ENCODE data around the gene NPBWR2. TPM values are rescaled to one million over a fixed set of nuclear protein-coding genes. Genes with fewer than 3 reads are reported as not detected.

Gene NPBWR2
- total and polyA plus RNA-seq, 2 donors (not counting 1 experiment from before 2014, with no cell fraction given) = not detected

GRCh38 chr20:64116541-64117431, 9.4 kb upstream of the NPBWR2 start:
- Histone ChIP-seq H3K79me2 (ENCODE audit: control insufficient read depth, insufficient read depth, low read length) (no peaks in the 10 kb centered on the region), H3K4me2 (ENCODE audit: extremely low read depth, insufficient read depth, low read length) (no peak overlapping the region), H3K27ac (ENCODE audit: insufficient read depth, low read length) (no peak overlapping the region), H3K4me1 (ENCODE audit: control insufficient read depth, extremely low read depth, insufficient read depth, low read length) (no peaks in the 10 kb centered on the region), H3K9ac (ENCODE audit: insufficient read depth, low read length) (no peak overlapping the region), H2AFZ (ENCODE audit: low read length) (no peak overlapping the region), H3K4me3 (replicated peaks in 1 of 4; ENCODE audit: control extremely low read depth in 1 of 4, insufficient read depth in 1 of 4, low read depth in 3 of 4, low read length in 4 of 4) (no peak overlapping the region), H3K9me3 (ENCODE audit: control insufficient read depth, insufficient read depth, low read depth, low read length) (no peaks in the 10 kb centered on the region), H3K36me3 (ENCODE audit: control insufficient read depth, insufficient read depth, low read length) (no peaks in the 10 kb centered on the region), H4K20me1 (ENCODE audit: control insufficient read depth, extremely low read depth, insufficient read depth, low read length) (no peaks in the 10 kb centered on the region), H3K27me3 (ENCODE audit: control insufficient read depth, insufficient read depth, low read length) (peaks cover 2% of the 10 kb centered on the region)
- no peak for DNase-seq (ENCODE audit: low read depth in 2 of 2)
- TF ChIP-seq CTCF (conservative IDR thresholded peaks at IDR 0.05 in 1 of 2, IDR thresholded peaks at IDR 0.05 in 1 of 2; ENCODE audit: low read depth in 1 of 2, low read length in 2 of 2) (no peak), EZH2 (IDR thresholded peaks at IDR 0.05; ENCODE audit: low read length, missing control alignments) (no peak)

GRCh38 chr20:64116016-64116415, 8.7 kb upstream of the NPBWR2 start:
- DNase-seq (ENCODE audit: low read depth in 2 of 2) = no peak
- H3K4me1 ChIP-seq (ENCODE audit: control insufficient read depth, extremely low read depth, insufficient read depth, low read length) = no peaks in the 10 kb centered on the region
- TF ChIP-seq EZH2 (IDR thresholded peaks at IDR 0.05; ENCODE audit: low read length, missing control alignments) (no peak), CTCF (conservative IDR thresholded peaks at IDR 0.05 in 1 of 2, IDR thresholded peaks at IDR 0.05 in 1 of 2; ENCODE audit: low read depth in 1 of 2, low read length in 2 of 2) (no peak)
- no peaks in the 10 kb centered on the region for H3K9me3 ChIP-seq (ENCODE audit: control insufficient read depth, insufficient read depth, low read depth, low read length)
- no peak overlapping the region for H3K4me2 ChIP-seq (ENCODE audit: extremely low read depth, insufficient read depth, low read length)
- no peaks in the 10 kb centered on the region for H3K36me3 ChIP-seq (ENCODE audit: control insufficient read depth, insufficient read depth, low read length)
- no peaks in the 10 kb centered on the region for H4K20me1 ChIP-seq (ENCODE audit: control insufficient read depth, extremely low read depth, insufficient read depth, low read length)
- H2AFZ ChIP-seq (ENCODE audit: low read length) = no peak overlapping the region
- peaks cover 2% of the 10 kb centered on the region for H3K27me3 ChIP-seq (ENCODE audit: control insufficient read depth, insufficient read depth, low read length)
- H3K79me2 ChIP-seq (ENCODE audit: control insufficient read depth, insufficient read depth, low read length) = no peaks in the 10 kb centered on the region
- H3K27ac ChIP-seq (ENCODE audit: insufficient read depth, low read length) = no peak overlapping the region
- no peak overlapping the region for H3K4me3 ChIP-seq (replicated peaks in 1 of 4; ENCODE audit: control extremely low read depth in 1 of 4, insufficient read depth in 1 of 4, low read depth in 3 of 4, low read length in 4 of 4)
- no peak overlapping the region for H3K9ac ChIP-seq (ENCODE audit: insufficient read depth, low read length)

- H3K9me3 ChIP-seq (ENCODE audit: control insufficient read depth, insufficient read depth, low read depth, low read length) = no peaks in the 10 kb centered on the region
- no peaks in the 10 kb centered on the region for H4K20me1 ChIP-seq (ENCODE audit: control insufficient read depth, extremely low read depth, insufficient read depth, low read length)
- H3K4me1 ChIP-seq (ENCODE audit: control insufficient read depth, extremely low read depth, insufficient read depth, low read length) = no peaks in the 10 kb centered on the region
- peaks cover 2% of the 10 kb centered on the region for H3K27me3 ChIP-seq (ENCODE audit: control insufficient read depth, insufficient read depth, low read length)
- TF ChIP-seq EZH2 (IDR thresholded peaks at IDR 0.05; ENCODE audit: low read length, missing control alignments) (no peak), CTCF (conservative IDR thresholded peaks at IDR 0.05 in 1 of 2, IDR thresholded peaks at IDR 0.05 in 1 of 2; ENCODE audit: low read depth in 1 of 2, low read length in 2 of 2) (no peak)
- no peak overlapping the region for H3K4me2 ChIP-seq (ENCODE audit: extremely low read depth, insufficient read depth, low read length)
- H2AFZ ChIP-seq (ENCODE audit: low read length) = no peak overlapping the region
- no peak for DNase-seq (ENCODE audit: low read depth in 2 of 2)
- no peaks in the 10 kb centered on the region for H3K79me2 ChIP-seq (ENCODE audit: control insufficient read depth, insufficient read depth, low read length)
- no peaks in the 10 kb centered on the region for H3K36me3 ChIP-seq (ENCODE audit: control insufficient read depth, insufficient read depth, low read length)
- H3K9ac ChIP-seq (ENCODE audit: insufficient read depth, low read length) = no peak overlapping the region
- H3K4me3 ChIP-seq (replicated peaks in 1 of 4; ENCODE audit: control extremely low read depth in 1 of 4, insufficient read depth in 1 of 4, low read depth in 3 of 4, low read length in 4 of 4) = no peak overlapping the region
- H3K27ac ChIP-seq (ENCODE audit: insufficient read depth, low read length) = no peak overlapping the region
Measured at GRCh38 chr20:64115171-64115911, 8.0 kb upstream of the NPBWR2 start.
